ENCODE measurements around the gene PITPNM1.
A peak's percentile ranks its signal among the peaks of the same experiment; 100 is the strongest.
"Not testable (repeated sequence)": the region's sequence is repeated elsewhere in the genome, so short reads cannot be mapped to it uniquely, and the experiment has no call there.

Gene PITPNM1

GRCh38 chr11:67484847-67485311 lies 20.3 kb downstream of the PITPNM1 start:
- Histone ChIP-seq H3K9ac (ENCODE audit: low read depth, low read length) (no peak overlapping the region), H3K36me3 (ENCODE audit: insufficient read depth, low read length) (0 out of 2 replicates have a peak, but pooled peaks cover 5% of the 10 kb centered on the region), H3K27me3 (ENCODE audit: insufficient read depth, low read length) (peaks cover 6% of the 10 kb centered on the region; the same call in 1 of the 2 replicates), H3K27ac (ENCODE audit: low read depth, low read length) (no peak overlapping the region), H3K4me3 (ENCODE audit: low read length) (no peak overlapping the region), H3K9me3 (ENCODE audit: insufficient read depth, low read depth, low read length) (no peaks in the 10 kb centered on the region), H3K4me1 (ENCODE audit: insufficient read depth, low read length) (no peaks in the 10 kb centered on the region)
- WGBS, result 93% methylated on average over 11 of the region's 11 CpGs

- Histone ChIP-seq H3K4me1 (ENCODE audit: insufficient read depth, low read length) (no peaks in the 10 kb centered on the region), H3K9me3 (ENCODE audit: insufficient read depth, low read depth, low read length) (no peaks in the 10 kb centered on the region), H3K27me3 (ENCODE audit: insufficient read depth, low read length) (peaks cover 6% of the 10 kb centered on the region; the same call in 1 of the 2 replicates), H3K27ac (ENCODE audit: low read depth, low read length) (no peak overlapping the region), H3K36me3 (ENCODE audit: insufficient read depth, low read length) (0 out of 2 replicates have a peak, but pooled peaks cover 2% of the 10 kb centered on the region), H3K4me3 (ENCODE audit: low read length) (peak overlapping the region; percentile 66; the same call in 1 of the 2 replicates), H3K9ac (ENCODE audit: low read depth, low read length) (no peak overlapping the region)
- 93% methylated on average over 16 of the region's 16 CpGs for WGBS
These were observed 21.1 kb downstream of the PITPNM1 start for GRCh38 chr11:67483831-67484665.

DNA sequence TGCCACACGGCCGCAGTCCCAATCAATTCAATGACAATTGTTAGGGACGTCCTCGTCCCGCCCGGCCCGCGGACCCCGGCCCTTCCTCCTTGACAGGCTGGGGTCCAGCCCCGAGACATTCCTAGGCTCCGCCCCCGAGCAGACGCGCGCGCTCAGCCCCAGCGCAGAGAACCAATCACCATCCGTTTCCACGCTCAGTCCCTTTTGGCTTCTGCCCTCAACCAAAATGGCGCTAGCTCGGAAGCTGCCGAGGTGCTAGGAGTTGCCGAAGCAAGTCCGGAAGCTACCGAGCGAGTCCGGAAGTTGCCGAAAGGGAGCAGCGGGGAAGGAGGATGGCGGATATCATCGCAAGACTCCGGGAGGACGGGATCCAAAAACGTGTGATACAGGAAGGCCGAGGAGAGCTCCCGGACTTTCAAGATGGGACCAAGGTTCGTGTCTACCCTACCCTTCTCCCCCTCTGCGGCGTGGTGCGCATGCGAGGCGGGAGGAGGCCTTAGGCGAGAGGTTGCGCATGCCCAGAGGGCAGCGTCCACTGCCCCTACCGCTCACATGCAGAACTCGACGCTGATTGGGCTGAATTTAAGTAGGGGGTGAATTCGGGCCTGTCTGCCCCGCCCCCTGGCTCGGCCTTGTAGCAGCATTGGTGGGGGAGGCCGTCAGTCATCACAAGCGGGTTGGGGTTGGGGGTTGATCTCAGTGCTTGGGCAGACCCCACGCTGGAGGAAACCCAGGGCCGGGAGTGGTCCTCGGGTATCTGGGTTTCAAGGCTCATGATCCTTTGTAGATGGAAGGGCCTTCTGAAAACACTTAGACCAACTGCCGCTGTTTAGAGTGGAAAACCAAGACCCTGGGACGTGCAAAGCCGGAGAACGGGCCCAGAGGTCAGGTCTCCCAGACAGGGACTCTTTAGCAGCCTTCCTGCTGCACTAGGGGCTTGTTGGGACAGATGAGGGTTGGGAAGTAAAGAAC lies 22.1 kb downstream of the PITPNM1 start, which contains the start of gene AIP:
AIP (plus strand) TSS at position 200 of the 972 bp plus-strand sequence; CDS start at position 333, 133 bp downstream.
- H3K4me3 ChIP-seq (ENCODE audit: low read length), result peak within 1 kb of the TSS; percentile 66
- 11% methylated on average over 60 of the region's 60 CpGs for WGBS
- peaks cover 6% of the 10 kb centered on the region; the same call in 1 of the 2 replicates for H3K27me3 ChIP-seq (ENCODE audit: insufficient read depth, low read length)
- H3K9ac ChIP-seq (ENCODE audit: low read depth, low read length), result peak within 1 kb of the TSS; percentile 61
- H3K36me3 ChIP-seq (ENCODE audit: insufficient read depth, low read length), result 0 out of 2 replicates have a peak, but pooled peaks cover 2% of the 10 kb centered on the region
- no peaks in the 10 kb centered on the region for H3K9me3 ChIP-seq (ENCODE audit: insufficient read depth, low read depth, low read length)
- no peaks in the 10 kb centered on the region for H3K4me1 ChIP-seq (ENCODE audit: insufficient read depth, low read length)
- peak within 1 kb of the TSS; percentile 46; the same call in 1 of the 2 replicates for H3K27ac ChIP-seq (ENCODE audit: low read depth, low read length)

- H3K9me3 ChIP-seq (ENCODE audit: insufficient read depth, low read depth, low read length), result no peaks in the 10 kb centered on the region
- H3K4me1 ChIP-seq (ENCODE audit: insufficient read depth, low read length), result no peaks in the 10 kb centered on the region
- H3K4me3 ChIP-seq (ENCODE audit: low read length), result peak overlapping the region; percentile 66
- peaks cover 6% of the 10 kb centered on the region; the same call in 1 of the 2 replicates for H3K27me3 ChIP-seq (ENCODE audit: insufficient read depth, low read length)
- H3K27ac ChIP-seq (ENCODE audit: low read depth, low read length), result no peak overlapping the region
- no peak overlapping the region for H3K9ac ChIP-seq (ENCODE audit: low read depth, low read length)
- 84% methylated on average over 17 of the region's 19 CpGs for WGBS
- no peaks in the 10 kb centered on the region for H3K36me3 ChIP-seq (ENCODE audit: insufficient read depth, low read length)
These were observed 22.8 kb downstream of the PITPNM1 start for GRCh38 chr11:67482275-67482826.

GRCh38 chr11:67477344-67478050 lies 27.7 kb downstream of the PITPNM1 start:
- not testable (repeated sequence) for H3K9me3 ChIP-seq (ENCODE audit: insufficient read depth, low read depth, low read length); H3K9ac ChIP-seq (ENCODE audit: low read depth, low read length); H3K4me3 ChIP-seq (ENCODE audit: low read length); H3K27ac ChIP-seq (ENCODE audit: low read depth, low read length); H3K4me1 ChIP-seq (ENCODE audit: insufficient read depth, low read length); H3K27me3 ChIP-seq (ENCODE audit: insufficient read depth, low read length); H3K36me3 ChIP-seq (ENCODE audit: insufficient read depth, low read length)
- WGBS, result 94% methylated on average over 11 of the region's 16 CpGs

- H3K27ac ChIP-seq (ENCODE audit: low read depth, low read length); H3K9me3 ChIP-seq (ENCODE audit: insufficient read depth, low read depth, low read length); H3K27me3 ChIP-seq (ENCODE audit: insufficient read depth, low read length); H3K36me3 ChIP-seq (ENCODE audit: insufficient read depth, low read length); H3K4me1 ChIP-seq (ENCODE audit: insufficient read depth, low read length); H3K4me3 ChIP-seq (ENCODE audit: low read length); H3K9ac ChIP-seq (ENCODE audit: low read depth, low read length): not testable (repeated sequence)
- WGBS, result 95% methylated on average over 10 of the region's 10 CpGs
These were observed 28.5 kb downstream of the PITPNM1 start for GRCh38 chr11:67476692-67477091.

DNA sequence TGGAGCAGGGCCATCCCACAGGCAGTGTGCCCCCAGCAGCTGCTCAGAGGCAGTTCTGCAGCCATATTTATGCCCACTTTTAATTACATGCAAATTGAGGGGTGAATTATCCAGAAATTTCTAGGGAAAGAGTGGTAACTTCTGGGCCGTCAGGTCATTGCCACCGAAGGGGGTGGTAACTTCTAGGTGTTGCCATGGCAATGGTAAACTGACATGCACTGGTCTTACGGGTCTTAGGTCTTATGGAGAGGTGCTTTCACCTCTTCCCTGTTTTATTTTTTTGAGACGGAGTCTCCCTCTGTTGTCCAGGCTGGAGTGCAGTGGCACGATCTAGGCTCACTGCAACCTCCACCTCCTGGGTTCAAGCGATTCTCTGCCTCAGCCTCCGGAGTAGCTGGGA lies 32.3 kb downstream of the PITPNM1 start:
- H3K27ac ChIP-seq (ENCODE audit: low read depth, low read length), result no peak overlapping the region
- H3K9me3 ChIP-seq (ENCODE audit: insufficient read depth, low read depth, low read length), result no peaks in the 10 kb centered on the region
- H3K4me1 ChIP-seq (ENCODE audit: insufficient read depth, low read length), result no peaks in the 10 kb centered on the region
- no peaks in the 10 kb centered on the region for H3K36me3 ChIP-seq (ENCODE audit: insufficient read depth, low read length)
- H3K27me3 ChIP-seq (ENCODE audit: insufficient read depth, low read length), result no peaks in the 10 kb centered on the region
- H3K9ac ChIP-seq (ENCODE audit: low read depth, low read length), result no peak overlapping the region
- no peak overlapping the region for H3K4me3 ChIP-seq (ENCODE audit: low read length)
- WGBS, result 81% methylated on average over 7 of the region's 7 CpGs

DNA sequence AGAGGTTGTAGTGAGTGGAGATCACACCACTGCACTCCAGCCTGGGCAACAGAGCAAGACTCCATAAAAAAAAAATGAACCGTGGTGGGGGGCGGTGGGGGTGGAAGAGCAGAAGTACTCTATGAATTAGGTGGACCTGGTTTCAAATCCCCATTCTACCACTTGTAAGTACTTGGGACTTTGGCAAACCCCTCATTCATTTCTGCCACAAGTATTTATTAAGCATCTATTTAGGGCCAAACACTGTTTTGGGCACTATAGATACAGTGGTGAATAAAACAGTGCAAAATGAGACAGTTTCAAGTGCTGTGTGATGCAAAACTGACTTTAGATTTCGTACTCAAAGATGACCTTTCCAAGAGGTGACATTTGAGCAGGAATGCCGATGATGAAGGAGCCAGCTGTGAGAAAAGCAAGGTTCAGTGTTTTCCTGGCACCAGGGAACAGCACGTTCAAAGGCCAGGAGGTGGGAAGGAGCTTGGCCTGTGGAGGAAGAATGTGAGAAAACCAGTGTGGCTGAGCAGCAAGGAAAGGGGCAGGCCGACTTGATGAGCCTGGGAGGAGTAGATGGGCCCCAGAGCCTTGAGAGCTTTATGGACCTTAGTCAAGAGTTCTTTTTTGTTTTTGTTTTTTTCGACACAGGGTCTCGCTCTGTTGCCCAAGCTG lies 34.7 kb downstream of the PITPNM1 start:
- 87% methylated on average over 7 of the region's 8 CpGs for WGBS
- Histone ChIP-seq H3K4me3 (ENCODE audit: low read length) (no peak overlapping the region), H3K4me1 (ENCODE audit: insufficient read depth, low read length) (no peaks in the 10 kb centered on the region), H3K9me3 (ENCODE audit: insufficient read depth, low read depth, low read length) (no peaks in the 10 kb centered on the region), H3K27me3 (ENCODE audit: insufficient read depth, low read length) (no peaks in the 10 kb centered on the region), H3K36me3 (ENCODE audit: insufficient read depth, low read length) (no peaks in the 10 kb centered on the region), H3K9ac (ENCODE audit: low read depth, low read length) (no peak overlapping the region), H3K27ac (ENCODE audit: low read depth, low read length) (no peak overlapping the region)

DNA sequence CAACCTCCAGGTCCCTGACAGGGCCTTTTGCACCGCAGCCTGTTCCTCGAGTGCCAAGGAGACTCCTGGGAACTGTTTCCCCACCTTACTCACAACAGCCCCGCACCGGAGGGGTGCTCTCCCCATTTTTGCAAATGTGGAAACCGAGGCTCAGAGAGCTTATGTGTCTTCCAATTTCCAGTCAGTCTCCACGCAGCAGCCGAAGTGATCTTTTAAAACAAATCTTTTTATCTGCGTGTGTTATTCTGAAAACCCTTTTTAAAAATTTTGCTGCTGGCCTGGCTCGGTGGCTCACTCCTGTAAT lies 35.7 kb downstream of the PITPNM1 start:
- Histone ChIP-seq H3K27ac (ENCODE audit: low read depth, low read length) (0 out of 2 replicates have a peak overlapping the region, but pooled peaks have one; percentile 24), H3K4me3 (ENCODE audit: low read length) (peak overlapping the region; percentile 93), H3K27me3 (ENCODE audit: insufficient read depth, low read length) (no peaks in the 10 kb centered on the region), H3K4me1 (ENCODE audit: insufficient read depth, low read length) (no peaks in the 10 kb centered on the region), H3K36me3 (ENCODE audit: insufficient read depth, low read length) (no peaks in the 10 kb centered on the region), H3K9me3 (ENCODE audit: insufficient read depth, low read depth, low read length) (no peaks in the 10 kb centered on the region), H3K9ac (ENCODE audit: low read depth, low read length) (peak overlapping the region; percentile 70)
- WGBS, result 42% methylated on average over 9 of the region's 9 CpGs

All from HUES64 (cell line).